RWPE1 (cell line): ENCODE results near the gene TEX30.

Experiments
- CTCF ChIA-PET: fragments of 350-600 bp; sonication (Branson Sonifier 250); formaldehyde crosslinking; extraction: SDS; loops from one replicate; lab custom pipeline; 2021; lab: Yijun Ruan, JAX
- POLR2A ChIA-PET: fragments of 400-600 bp; formaldehyde crosslinking; extraction: SDS; loops from one replicate; lab custom pipeline; 2020; ENCODE audit warnings: antibody characterized with exemption; ENCODE audit not compliant: low non-redundant PET; lab: Yijun Ruan, JAX
- DNase-seq: peaks from one replicate; pipeline ENCODE4 v3.0.0; 2012; ENCODE audit warnings: low spot score
- H3K27ac ChIP-seq: fragments of 450-650 bp; 2 replicates; pipeline ENCODE4 v1.5.1; 2017
- CTCF ChIP-seq: fragments of 450-650 bp; conservative IDR thresholded peaks from 2 replicates; pipeline ENCODE4 v1.5.1; 2017; ENCODE audit warnings: low read depth, mild to moderate bottlenecking

The TEX30 gene

GRCh38 chr13:102799426-102800144 lies 26.0 kb upstream of the TEX30 start:
- POLR2A ChIA-PET = no interaction called here
- CTCF ChIA-PET = interaction anchor here (0.6 to 2.0 kb wide), 9 partner anchors 9 to 218 kb away, joined by 3 to 9 read pairs (median 4); partner anchors contain the start of gene ERCC5
- peak; percentile 13 for DNase-seq
- H3K27ac ChIP-seq = peak overlapping the region; percentile 81
- no peak for TF ChIP-seq CTCF

GRCh38 chr13:102798581-102799425 lies 25.2 kb upstream of the TEX30 start, which contains the start of the genes BIVM and POGLUT2:
Gene BIVM, plus strand, starts transcription at chr13:102799119. Its CDS starts 8,149 bp downstream, at chr13:102807268.
Gene POGLUT2, minus strand, starts transcription at chr13:102798976. Its CDS starts 306 bp downstream, at chr13:102798670.
- CTCF ChIA-PET = interaction anchor here (0.6 to 1.6 kb wide), 3 partner anchors 73 to 216 kb away, joined by 3 to 4 read pairs (median 4); no protein-coding TSS in a partner anchor
- DNase-seq = peak; percentile 98
- POLR2A ChIA-PET = no interaction called here
- peak within 1 kb of the TSS; percentile 81 for H3K27ac ChIP-seq
- no peak for TF ChIP-seq CTCF

GRCh38 chr13:102793611-102794355 lies 20.2 kb upstream of the TEX30 start:
- CTCF ChIA-PET = interaction anchor here (0.8 to 1.2 kb wide), 2 partner anchors 22 to 69 kb away, joined by 4 to 6 read pairs; no protein-coding TSS in a partner anchor
- H3K27ac ChIP-seq = no peak overlapping the region
- TF ChIP-seq CTCF = no peak
- POLR2A ChIA-PET = no interaction called here
- DNase-seq = no peak

- ChIA-PET CTCF (no interaction called here), POLR2A (no interaction called here)
- TF ChIP-seq CTCF = no peak
- H3K27ac ChIP-seq = no peak overlapping the region
- no peak for DNase-seq
Measured at GRCh38 chr13:102792396-102792795, 18.8 kb upstream of the TEX30 start.

- H3K27ac ChIP-seq = no peak overlapping the region
- TF ChIP-seq CTCF = no peak
- CTCF ChIA-PET = no interaction called here
- no peak for DNase-seq
- POLR2A ChIA-PET = no interaction called here
Measured at GRCh38 chr13:102788683-102789082, 15.1 kb upstream of the TEX30 start.

GRCh38 chr13:102784483-102784882 lies 10.9 kb upstream of the TEX30 start:
- H3K27ac ChIP-seq = no peak overlapping the region
- CTCF ChIA-PET = no interaction called here
- no peak for TF ChIP-seq CTCF
- DNase-seq = no peak
- POLR2A ChIA-PET = no interaction called here
